HG02884 (cell line): Measurements from ENCODE around the gene TRAPPC4.

Experiments used
- ATAC-seq: cut with Tn5 transposase; IDR thresholded peaks from one replicate; pipeline ENCODE4 v1.9.1; 2021; ENCODE audit warnings: mild to moderate bottlenecking, moderate library complexity; ENCODE audit not compliant: unreplicated experiment

The TRAPPC4 gene

DNA sequence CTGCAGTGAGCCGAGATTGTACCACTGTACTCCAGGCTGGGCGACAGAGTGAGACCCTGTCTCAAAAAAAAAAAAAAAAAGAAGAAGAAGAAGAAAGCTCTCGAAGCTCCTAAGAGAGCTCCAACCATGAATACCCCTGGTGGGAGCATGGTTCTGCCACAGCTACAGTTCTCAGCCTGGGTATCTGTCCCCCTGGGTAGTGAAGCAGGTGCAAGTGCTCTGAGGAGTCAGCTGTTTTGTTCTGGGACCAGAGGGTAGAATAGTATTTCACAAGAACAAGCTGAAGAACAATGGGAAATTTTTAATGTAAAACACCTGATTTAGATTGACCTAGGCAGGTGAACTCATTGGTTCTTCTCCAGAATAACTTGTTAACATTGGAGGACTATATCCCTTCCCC, 42.7 kb downstream of the TRAPPC4 start:
- ATAC-seq, result no peak

DNA sequence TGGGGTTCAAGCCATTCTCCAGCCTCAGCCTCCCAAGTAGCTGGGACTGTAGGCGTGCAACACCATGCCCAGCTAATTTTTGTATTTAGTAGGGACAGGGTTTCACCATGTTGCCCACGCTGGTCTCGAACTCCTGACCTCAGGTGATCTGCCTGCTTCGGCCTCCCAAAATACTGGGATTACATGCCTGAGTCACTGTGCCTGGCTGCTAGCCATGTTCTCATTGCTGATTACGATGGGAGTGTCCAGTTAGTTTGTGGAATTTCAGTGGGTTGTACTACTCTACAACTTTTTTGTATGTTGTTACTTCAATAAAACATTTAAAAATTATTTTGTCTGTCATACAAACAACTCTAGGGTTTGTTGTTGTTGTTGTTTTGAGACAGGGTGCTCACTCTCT, 44.2 kb downstream of the TRAPPC4 start:
- ATAC-seq, result no peak

- ATAC-seq, result no peak
These were observed 46.8 kb downstream of the TRAPPC4 start for GRCh38 chr11:119065369-119065768.

DNA sequence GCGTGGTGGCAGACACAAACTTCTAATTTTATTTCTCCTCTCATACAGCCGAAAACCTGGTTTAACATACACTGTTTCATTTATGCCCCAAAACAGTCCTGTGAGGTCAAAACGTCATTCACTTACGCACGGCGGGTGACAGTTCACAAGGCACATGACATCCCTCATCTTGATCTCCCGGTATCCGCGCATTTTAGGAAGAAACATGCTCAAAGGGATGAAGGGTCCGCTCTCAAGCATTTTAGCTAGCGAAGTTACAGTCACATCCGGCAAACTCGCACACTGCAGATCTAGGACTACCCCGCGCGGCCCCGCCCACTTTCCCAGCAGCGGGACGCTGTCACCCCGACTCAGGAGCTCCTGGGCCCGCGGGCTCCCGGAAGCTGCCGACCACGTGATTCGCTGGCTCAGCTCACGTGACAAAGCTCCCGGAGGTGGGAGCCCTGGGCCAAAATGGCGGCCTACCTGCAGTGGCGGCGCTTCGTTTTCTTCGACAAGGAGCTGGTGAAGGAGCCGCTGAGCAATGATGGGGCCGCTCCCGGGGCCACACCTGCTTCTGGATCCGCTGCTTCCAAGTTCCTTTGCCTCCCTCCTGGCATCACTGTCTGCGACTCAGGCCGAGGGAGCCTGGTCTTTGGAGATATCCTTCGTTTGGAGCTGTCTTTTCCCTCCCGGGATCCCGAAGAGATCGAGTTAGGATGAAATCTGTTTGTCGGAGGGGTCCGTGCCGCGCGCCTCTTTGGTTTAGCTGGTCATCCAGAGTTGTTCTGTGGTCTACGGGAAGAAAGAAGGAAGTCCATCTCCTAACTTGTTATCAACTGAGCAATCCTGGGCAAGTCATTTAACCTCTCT, 49.0 kb downstream of the TRAPPC4 start, which contains the start of gene VPS11:
TSS of gene VPS11 (plus strand) at position 448 of the 852 bp plus-strand sequence. CDS start at position 454, 6 bp downstream.
- peak; percentile 91 for ATAC-seq
